ENCODE results near the gene KLF15.

KLF15 gene

DNA sequence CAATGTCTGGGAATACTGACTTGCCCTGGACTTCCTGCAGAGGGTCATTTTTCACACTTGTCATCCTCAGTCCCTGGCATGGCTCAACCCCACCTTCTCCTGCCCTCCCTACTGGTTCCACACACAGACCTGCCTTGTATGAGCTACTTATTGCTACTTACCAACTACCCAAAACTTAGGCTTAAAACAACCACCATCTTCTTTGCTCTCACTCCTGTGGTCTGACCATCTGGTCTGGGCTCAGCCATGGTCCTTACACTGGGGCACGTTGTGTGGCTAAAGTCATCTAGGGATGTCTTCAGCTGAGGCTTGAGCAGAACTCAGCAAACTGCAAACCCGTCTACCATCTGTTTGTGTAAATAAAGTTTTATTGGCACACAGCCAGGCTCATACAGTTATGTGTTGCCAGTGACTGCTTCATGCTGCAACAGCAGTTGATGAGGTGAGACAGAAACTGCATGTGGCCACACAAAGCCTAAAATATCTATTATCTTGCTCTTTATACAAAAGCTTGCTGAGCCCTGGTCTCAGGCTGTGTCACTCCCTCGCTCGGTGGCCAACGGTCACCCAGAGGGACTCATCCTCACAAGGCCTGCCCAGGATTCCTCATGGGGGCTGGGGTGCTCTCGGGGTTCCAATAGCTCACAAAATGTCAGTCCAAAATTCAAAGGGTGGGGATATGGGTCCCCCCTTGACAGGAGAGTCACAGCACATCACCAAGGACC is 43.5 kb downstream of the KLF15 start:
- WGBS, 2 experiments: 93 to 94% methylated on average over 6 of the region's 6 CpGs
- no peaks in the 10 kb centered on the region for H3K9me3 ChIP-seq (ENCODE audit: control insufficient read depth, low read length)
- H3K36me3 ChIP-seq (ENCODE audit: control insufficient read depth, insufficient read depth, low read length): no peaks in the 10 kb centered on the region
- no peaks in the 10 kb centered on the region for H3K27me3 ChIP-seq (ENCODE audit: control insufficient read depth, insufficient read depth, low read length, poor library complexity, severe bottlenecking)
- H3K4me1 ChIP-seq (ENCODE audit: control insufficient read depth, insufficient read depth, low read length): peaks cover 8% of the 10 kb centered on the region
- H3K4me3 ChIP-seq (ENCODE audit: insufficient read depth, low read depth, low read length): no peak overlapping the region
- H3K27ac ChIP-seq (ENCODE audit: insufficient read depth, low read depth, low read length, poor library complexity, severe bottlenecking): no peak overlapping the region

DNA sequence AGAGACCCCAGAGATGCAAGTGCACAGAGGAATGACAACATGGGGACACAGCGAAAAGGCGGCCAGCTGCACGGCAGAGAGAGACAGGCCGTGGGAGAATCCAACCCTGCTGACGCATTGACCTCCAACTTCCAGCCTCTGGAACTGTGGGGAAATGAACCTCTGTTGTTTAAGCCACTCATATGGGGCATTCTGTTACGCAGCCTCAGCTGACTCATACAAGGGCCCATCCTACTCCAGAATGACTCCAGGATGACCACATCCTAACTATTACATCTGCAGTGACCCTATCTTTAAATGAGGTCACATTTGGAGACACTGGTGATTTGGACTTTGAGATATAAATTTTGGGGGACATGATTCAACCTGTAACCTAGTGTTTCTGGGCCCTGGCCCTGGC is 44.0 kb downstream of the KLF15 start:
- H3K27ac ChIP-seq (ENCODE audit: insufficient read depth, low read depth, low read length, poor library complexity, severe bottlenecking): no peak overlapping the region
- no peaks in the 10 kb centered on the region for H3K27me3 ChIP-seq (ENCODE audit: control insufficient read depth, insufficient read depth, low read length, poor library complexity, severe bottlenecking)
- H3K4me1 ChIP-seq (ENCODE audit: control insufficient read depth, insufficient read depth, low read length): peaks cover 8% of the 10 kb centered on the region
- no peak overlapping the region for H3K4me3 ChIP-seq (ENCODE audit: insufficient read depth, low read depth, low read length)
- H3K36me3 ChIP-seq (ENCODE audit: control insufficient read depth, insufficient read depth, low read length): no peaks in the 10 kb centered on the region
- no peaks in the 10 kb centered on the region for H3K9me3 ChIP-seq (ENCODE audit: control insufficient read depth, low read length)
- 96 to 97% methylated on average over 6 of the region's 6 CpGs for WGBS, 2 experiments

DNA sequence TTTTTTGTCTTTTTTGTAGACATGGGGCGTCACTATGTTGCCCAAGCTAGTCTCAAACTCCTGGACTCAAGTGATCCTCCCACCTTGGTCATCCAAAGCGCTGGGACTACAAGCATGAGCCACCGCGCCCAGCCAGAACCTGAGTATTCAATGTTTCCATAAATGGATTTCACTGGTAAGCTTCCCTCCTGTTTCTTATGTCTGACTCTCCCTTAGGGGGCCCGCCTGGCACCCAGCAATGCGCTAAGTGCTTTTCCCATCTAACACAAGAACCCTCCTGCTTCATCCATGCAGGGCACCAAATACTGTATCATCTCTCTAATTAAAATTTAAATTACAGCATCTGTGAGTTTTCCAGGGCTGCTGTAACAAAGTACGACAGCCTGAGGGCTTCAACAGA is 44.9 kb downstream of the KLF15 start:
- WGBS, 2 experiments: 93 to 96% methylated on average over 7 of the region's 7 CpGs
- no peaks in the 10 kb centered on the region for H3K36me3 ChIP-seq (ENCODE audit: control insufficient read depth, insufficient read depth, low read length)
- H3K4me3 ChIP-seq (ENCODE audit: insufficient read depth, low read depth, low read length): no peak overlapping the region
- H3K27ac ChIP-seq (ENCODE audit: insufficient read depth, low read depth, low read length, poor library complexity, severe bottlenecking): no peak overlapping the region
- no peaks in the 10 kb centered on the region for H3K9me3 ChIP-seq (ENCODE audit: control insufficient read depth, low read length)
- H3K27me3 ChIP-seq (ENCODE audit: control insufficient read depth, insufficient read depth, low read length, poor library complexity, severe bottlenecking): no peaks in the 10 kb centered on the region
- peaks cover 8% of the 10 kb centered on the region for H3K4me1 ChIP-seq (ENCODE audit: control insufficient read depth, insufficient read depth, low read length)

DNA sequence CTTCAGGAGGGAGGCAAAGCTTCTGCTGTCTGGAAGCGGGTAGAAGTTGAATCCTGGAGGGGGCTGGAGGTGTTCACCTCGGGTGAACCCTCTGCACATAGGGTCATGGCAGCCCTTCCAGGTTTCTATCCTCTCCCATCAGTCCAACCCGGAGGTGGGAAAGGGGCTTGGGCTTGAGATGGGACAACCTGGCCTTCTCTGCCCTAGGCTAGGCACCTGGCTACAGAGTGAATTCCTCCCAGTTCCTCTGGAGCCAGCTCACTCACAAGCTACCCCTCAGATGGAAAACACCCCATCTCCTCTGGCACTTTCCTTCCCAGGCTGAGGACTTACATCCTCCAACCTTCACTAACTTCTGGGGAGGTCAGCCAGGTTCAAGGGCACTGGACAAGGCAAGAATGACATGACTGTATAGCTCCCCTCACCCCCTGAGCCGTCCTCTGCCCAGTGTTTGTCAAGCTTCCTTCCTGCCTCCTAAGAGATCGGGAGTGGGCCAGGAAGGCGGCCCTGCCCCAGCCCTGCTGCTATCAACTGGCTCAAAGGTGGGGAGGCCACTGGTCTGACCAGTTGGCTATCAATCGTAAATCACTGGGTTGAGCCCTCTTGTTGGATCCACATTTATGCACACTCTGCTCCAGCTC is 45.8 kb downstream of the KLF15 start:
- Histone ChIP-seq H3K4me3 (ENCODE audit: insufficient read depth, low read depth, low read length) (no peak overlapping the region), H3K27ac (ENCODE audit: insufficient read depth, low read depth, low read length, poor library complexity, severe bottlenecking) (no peak overlapping the region), H3K36me3 (ENCODE audit: control insufficient read depth, insufficient read depth, low read length) (no peaks in the 10 kb centered on the region), H3K4me1 (ENCODE audit: control insufficient read depth, insufficient read depth, low read length) (peaks cover 8% of the 10 kb centered on the region), H3K27me3 (ENCODE audit: control insufficient read depth, insufficient read depth, low read length, poor library complexity, severe bottlenecking) (no peaks in the 10 kb centered on the region), H3K9me3 (ENCODE audit: control insufficient read depth, low read length) (no peaks in the 10 kb centered on the region)
- WGBS, 2 experiments: 90 to 91% methylated on average over 7 of the region's 7 CpGs

DNA sequence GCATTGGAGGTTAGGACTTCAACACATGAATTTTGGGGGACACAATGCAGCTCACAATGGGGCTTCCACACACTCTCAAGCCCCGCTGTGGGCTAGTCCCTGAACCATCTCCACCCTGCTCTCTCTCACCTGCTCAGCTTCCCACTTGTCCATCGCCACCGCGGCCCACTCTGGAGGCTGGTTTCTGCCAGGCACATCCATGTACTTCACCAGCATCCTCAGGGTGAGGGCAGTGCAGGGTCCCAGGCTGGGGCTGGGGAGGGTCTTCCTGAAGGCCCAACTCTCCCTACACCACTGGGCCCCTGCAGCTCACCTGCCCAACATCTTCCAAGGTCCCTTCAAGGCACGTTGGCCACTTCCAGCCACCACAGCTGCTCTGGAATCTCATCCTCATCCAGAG is 46.4 kb downstream of the KLF15 start:
- Histone ChIP-seq H3K27ac (ENCODE audit: insufficient read depth, low read depth, low read length, poor library complexity, severe bottlenecking) (no peak overlapping the region), H3K4me1 (ENCODE audit: control insufficient read depth, insufficient read depth, low read length) (peaks cover 5% of the 10 kb centered on the region), H3K9me3 (ENCODE audit: control insufficient read depth, low read length) (no peaks in the 10 kb centered on the region), H3K36me3 (ENCODE audit: control insufficient read depth, insufficient read depth, low read length) (no peaks in the 10 kb centered on the region), H3K4me3 (ENCODE audit: insufficient read depth, low read depth, low read length) (no peak overlapping the region), H3K27me3 (ENCODE audit: control insufficient read depth, insufficient read depth, low read length, poor library complexity, severe bottlenecking) (no peaks in the 10 kb centered on the region)
- 92 to 94% methylated on average over 5 of the region's 5 CpGs for WGBS, 2 experiments

DNA sequence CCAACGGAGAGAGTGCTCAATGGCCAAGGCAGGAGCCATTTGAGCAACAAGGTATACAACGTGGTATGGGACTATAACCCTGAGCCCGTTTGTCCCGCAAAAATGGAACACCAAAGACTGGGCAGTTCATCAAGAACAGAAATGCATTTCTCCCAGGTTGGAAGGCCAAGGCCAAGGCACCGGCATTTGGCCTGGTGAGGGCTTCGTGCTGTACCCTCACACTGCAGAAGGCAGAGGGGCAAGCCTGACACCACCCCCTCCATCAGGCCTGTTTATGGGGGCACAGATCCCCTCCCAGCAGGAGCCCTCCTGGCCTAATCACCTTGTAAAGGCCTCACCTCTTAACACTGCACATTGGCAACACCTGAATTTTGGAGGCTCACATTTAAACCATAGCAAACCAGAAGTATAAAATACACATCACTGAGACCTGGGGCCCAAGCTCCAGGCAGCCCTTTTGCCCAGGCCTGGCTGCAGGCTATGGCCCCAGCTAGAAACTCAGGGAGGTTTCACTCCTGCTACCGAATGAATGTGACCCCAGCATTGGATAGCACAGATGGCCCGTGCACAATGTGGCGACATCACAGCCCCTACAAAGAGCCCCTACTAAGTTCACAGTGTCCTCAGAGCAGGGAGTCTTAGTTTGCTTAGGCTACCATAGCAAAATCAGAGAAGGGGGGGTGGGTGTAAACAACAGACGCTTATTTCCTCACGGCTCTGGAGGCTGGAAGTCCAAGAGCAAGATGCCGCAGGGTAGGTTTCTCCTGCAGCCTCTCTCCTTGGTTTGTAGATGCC is 47.1 kb downstream of the KLF15 start:
- no peaks in the 10 kb centered on the region for H3K4me1 ChIP-seq (ENCODE audit: control insufficient read depth, insufficient read depth, low read length)
- no peak overlapping the region for H3K4me3 ChIP-seq (ENCODE audit: insufficient read depth, low read depth, low read length)
- H3K27ac ChIP-seq (ENCODE audit: insufficient read depth, low read depth, low read length, poor library complexity, severe bottlenecking): no peak overlapping the region
- H3K27me3 ChIP-seq (ENCODE audit: control insufficient read depth, insufficient read depth, low read length, poor library complexity, severe bottlenecking): no peaks in the 10 kb centered on the region
- H3K36me3 ChIP-seq (ENCODE audit: control insufficient read depth, insufficient read depth, low read length): no peaks in the 10 kb centered on the region
- WGBS, 2 experiments: 95% methylated on average over 12 of the region's 12 CpGs
- no peaks in the 10 kb centered on the region for H3K9me3 ChIP-seq (ENCODE audit: control insufficient read depth, low read length)

DNA sequence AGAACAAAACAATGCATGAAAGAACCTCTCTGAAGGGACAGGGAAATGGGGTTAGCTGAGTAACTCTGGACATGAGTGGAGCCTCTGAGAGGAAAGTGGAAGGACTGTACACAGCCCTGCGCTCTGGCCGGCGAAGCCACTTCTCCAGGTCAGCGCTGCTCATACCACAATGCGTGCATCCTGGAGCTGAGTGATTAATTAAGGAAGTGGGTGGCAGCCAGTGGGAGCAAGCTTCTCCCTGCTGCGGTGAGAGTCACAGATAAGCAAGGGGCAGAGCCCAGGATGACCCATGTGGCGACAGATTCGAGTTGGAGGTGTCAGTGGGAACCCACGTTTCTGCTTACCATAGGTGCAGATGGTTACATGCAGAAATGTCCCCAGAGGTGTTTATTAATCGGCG is 48.0 kb downstream of the KLF15 start:
- H3K27ac ChIP-seq (ENCODE audit: insufficient read depth, low read depth, low read length, poor library complexity, severe bottlenecking): no peak overlapping the region
- H3K9me3 ChIP-seq (ENCODE audit: control insufficient read depth, low read length): no peaks in the 10 kb centered on the region
- 93 to 96% methylated on average over 11 of the region's 11 CpGs for WGBS, 2 experiments

DNA sequence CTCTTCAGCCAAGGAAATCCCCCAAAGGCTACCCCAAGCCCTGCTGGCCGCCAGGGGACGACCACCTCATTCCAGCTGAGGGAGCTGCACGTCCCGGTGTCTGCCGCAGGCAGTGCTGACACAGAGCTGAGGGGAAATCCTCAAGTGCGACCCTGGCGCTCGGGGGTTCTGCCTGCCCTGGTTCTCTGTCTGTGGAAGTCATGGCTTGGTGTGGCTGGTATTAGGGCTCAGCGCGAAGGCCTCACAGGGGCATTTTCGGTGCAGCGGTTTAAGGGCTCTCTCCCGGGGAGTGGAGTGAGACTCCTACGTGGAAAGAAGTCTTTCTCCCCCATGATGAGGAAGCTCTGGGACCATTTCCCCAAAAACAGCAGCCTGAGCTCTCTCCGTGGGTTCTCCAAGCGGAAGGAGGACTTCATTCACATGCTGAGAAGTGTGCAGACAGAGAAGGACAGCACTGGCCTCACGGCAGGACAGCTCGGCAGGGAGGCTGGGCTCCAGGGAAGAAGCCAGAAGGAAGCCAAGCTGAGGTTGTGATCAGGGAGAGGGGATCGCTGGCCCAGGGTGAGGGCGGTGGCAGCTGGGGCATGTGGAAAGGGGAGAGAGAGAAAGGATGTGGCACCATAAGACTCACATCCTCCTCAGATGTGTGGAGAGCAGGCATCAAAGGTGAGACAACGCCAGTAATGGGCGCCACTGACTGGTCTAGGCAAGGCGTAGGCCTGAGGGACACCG is 48.6 kb downstream of the KLF15 start:
- H3K27ac ChIP-seq (ENCODE audit: insufficient read depth, low read depth, low read length, poor library complexity, severe bottlenecking): no peak overlapping the region
- H3K4me1 ChIP-seq (ENCODE audit: control insufficient read depth, insufficient read depth, low read length): no peaks in the 10 kb centered on the region
- no peaks in the 10 kb centered on the region for H3K27me3 ChIP-seq (ENCODE audit: control insufficient read depth, insufficient read depth, low read length, poor library complexity, severe bottlenecking)
- 91 to 94% methylated on average over 24 of the region's 24 CpGs for WGBS, 2 experiments
- H3K9me3 ChIP-seq (ENCODE audit: control insufficient read depth, low read length): no peaks in the 10 kb centered on the region
- no peak overlapping the region for H3K4me3 ChIP-seq (ENCODE audit: insufficient read depth, low read depth, low read length)
- no peaks in the 10 kb centered on the region for H3K36me3 ChIP-seq (ENCODE audit: control insufficient read depth, insufficient read depth, low read length)

More for the DNA sequence above, 48.0 kb downstream of the KLF15 start:
- Histone ChIP-seq H3K36me3 (ENCODE audit: control insufficient read depth, insufficient read depth, low read length) (no peaks in the 10 kb centered on the region), H3K27me3 (ENCODE audit: control insufficient read depth, insufficient read depth, low read length, poor library complexity, severe bottlenecking) (no peaks in the 10 kb centered on the region), H3K4me1 (ENCODE audit: control insufficient read depth, insufficient read depth, low read length) (no peaks in the 10 kb centered on the region), H3K4me3 (ENCODE audit: insufficient read depth, low read depth, low read length) (no peak overlapping the region)

DNA sequence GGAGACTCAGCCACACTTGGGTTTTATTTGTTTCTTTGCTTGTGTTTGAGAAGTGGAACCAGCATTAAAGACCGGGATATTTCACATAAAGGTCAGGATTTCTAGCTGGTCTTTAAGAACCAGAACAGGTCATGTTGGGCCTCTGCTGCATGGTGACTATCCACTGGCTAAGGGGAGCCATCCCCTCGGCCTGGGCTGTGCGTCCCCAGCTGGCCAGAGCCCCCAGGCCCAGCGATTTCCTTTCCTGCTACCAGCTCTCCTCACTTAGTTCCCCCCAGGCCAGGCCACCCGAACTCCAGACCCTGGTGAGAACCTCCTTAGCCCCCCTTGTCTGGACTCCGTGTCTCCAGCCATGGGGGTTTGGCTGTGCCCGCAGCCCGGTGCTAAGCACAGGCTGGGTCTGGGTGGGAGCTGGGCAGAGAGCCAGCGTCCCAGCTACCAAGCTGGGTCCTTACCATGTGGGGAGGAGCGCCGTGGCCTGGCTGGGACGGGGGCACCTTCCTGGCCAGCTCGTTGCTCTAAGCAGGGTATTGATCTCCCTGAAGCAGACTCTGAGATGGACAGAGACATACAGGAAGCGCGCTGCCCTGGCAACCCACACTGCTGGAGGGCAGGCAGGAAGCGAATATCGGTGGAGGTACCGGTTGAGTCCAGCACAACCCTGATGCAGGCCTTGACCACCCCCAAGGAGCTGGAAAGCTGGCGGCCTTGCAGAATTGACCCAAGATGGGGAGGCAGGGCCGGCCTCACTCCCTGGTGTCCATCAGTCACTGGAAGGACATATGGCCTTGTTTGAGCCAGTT is 49.4 kb downstream of the KLF15 start:
- Histone ChIP-seq H3K36me3 (ENCODE audit: control insufficient read depth, insufficient read depth, low read length) (no peaks in the 10 kb centered on the region), H3K4me3 (ENCODE audit: insufficient read depth, low read depth, low read length) (no peak overlapping the region)
- 93% methylated on average over 20 of the region's 20 CpGs for WGBS, 2 experiments

More for the DNA sequence above, 49.4 kb downstream of the KLF15 start:
- Histone ChIP-seq H3K27ac (ENCODE audit: insufficient read depth, low read depth, low read length, poor library complexity, severe bottlenecking) (no peak overlapping the region), H3K4me1 (ENCODE audit: control insufficient read depth, insufficient read depth, low read length) (no peaks in the 10 kb centered on the region), H3K27me3 (ENCODE audit: control insufficient read depth, insufficient read depth, low read length, poor library complexity, severe bottlenecking) (no peaks in the 10 kb centered on the region), H3K9me3 (ENCODE audit: control insufficient read depth, low read length) (no peaks in the 10 kb centered on the region)

All from ectodermal cell (in vitro differentiated cells).